GM04504 (cell line): ENCODE data around the gene ABCA7.

ENCODE experiments used
- DNase-seq: peaks from one replicate; pipeline ENCODE4 v3.0.0-alpha.2; 2012; ENCODE audit warnings: low read depth

Gene ABCA7

DNA sequence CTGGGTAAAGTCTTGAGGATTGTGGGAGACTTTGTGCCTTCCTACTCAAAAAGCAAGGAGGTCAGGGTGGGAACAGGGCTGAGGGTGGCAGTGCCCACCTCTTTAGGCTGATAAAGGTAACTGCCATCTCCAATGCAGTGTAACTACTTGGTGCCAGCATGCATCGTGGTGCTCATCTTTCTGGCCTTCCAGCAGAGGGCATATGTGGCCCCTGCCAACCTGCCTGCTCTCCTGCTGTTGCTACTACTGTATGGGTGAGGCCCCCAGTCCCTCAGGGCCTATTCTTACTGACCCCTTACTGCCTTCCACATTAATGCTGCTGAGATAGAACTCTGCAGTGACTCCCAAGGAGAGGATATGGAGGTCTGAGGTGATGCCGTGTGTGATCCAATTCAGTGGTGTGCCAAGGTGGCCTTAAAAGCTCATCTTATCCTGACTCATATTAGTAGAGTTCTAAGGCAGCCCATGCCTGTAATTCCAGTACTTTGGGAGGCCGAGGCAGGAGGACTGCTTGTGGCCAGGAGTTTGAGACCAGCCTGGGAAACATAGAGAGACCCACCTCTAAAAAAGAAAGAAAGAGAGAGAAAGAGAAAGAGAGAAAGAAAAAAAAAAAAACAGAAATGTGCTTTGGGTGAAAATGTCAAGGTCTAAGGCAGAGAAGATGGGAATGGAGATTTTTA is 17.4 kb downstream of the ABCA7 start:
- DNase-seq, result no peak

DNA sequence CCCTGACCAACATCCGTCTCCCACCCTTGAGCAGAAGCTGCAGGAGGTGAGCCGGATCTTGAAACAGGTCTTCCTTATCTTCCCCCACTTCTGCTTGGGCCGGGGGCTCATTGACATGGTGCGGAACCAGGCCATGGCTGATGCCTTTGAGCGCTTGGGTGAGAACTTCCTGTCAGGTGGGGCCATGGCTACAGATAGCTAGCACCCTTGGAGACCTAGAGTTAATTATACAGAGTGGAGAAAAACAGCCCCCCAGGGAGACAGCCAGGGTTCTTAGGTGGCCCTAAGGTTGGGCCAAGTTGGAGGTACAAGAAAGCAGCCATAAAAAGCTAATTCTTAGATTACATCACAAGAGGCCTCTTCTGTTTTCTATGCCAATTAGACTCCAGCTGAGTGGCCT is 18.2 kb downstream of the ABCA7 start:
- no peak for DNase-seq

GRCh38 chr19:1060689-1061088 is 20.8 kb downstream of the ABCA7 start:
- no peak for DNase-seq

DNA sequence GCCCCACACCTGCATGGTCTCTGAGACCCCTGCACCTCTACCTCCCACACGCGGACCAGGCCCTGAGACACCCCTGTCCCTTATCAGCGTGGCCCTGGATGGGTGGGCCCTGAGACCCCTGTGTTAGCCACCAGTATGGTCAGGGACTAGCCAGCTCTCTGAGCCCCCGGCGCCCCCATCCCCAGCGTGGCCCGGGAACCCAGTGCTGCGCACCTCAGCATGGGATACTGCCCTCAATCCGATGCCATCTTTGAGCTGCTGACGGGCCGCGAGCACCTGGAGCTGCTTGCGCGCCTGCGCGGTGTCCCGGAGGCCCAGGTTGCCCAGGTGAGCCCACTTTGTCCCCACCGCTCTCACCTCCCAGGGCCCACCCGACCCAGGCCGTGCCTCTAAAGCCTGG is 22.1 kb downstream of the ABCA7 start:
- no peak for DNase-seq

DNA sequence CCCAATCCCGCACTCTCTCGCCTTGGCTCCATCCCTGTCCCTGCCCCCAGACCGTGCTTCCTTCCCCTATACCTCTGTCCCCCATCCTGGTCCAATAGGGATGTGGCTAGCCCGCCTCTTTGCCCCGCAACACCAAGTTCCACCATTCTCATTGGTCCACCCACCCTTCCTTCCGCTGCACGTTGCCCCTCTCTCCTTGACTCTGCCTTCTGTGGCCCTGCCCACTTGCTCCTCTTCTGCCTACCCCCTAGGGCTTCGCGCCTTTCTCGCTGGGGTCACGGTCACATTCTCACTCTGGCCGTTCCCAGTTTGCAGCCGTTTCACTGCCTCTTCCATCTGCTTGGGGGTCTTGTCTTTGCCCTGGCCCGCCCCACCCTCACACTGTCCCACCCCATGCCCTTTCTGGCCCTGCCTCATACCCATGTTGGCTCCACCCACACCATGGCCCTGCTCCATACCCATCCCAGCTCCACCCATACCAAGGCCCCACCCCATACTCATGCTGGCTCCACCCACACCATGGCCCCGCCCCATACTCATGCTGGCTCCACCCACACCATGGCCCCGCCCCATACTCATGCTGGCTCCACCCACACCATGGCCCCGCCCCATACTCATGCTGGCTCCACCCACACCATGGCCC is 22.6 kb downstream of the ABCA7 start:
- no peak for DNase-seq

DNA sequence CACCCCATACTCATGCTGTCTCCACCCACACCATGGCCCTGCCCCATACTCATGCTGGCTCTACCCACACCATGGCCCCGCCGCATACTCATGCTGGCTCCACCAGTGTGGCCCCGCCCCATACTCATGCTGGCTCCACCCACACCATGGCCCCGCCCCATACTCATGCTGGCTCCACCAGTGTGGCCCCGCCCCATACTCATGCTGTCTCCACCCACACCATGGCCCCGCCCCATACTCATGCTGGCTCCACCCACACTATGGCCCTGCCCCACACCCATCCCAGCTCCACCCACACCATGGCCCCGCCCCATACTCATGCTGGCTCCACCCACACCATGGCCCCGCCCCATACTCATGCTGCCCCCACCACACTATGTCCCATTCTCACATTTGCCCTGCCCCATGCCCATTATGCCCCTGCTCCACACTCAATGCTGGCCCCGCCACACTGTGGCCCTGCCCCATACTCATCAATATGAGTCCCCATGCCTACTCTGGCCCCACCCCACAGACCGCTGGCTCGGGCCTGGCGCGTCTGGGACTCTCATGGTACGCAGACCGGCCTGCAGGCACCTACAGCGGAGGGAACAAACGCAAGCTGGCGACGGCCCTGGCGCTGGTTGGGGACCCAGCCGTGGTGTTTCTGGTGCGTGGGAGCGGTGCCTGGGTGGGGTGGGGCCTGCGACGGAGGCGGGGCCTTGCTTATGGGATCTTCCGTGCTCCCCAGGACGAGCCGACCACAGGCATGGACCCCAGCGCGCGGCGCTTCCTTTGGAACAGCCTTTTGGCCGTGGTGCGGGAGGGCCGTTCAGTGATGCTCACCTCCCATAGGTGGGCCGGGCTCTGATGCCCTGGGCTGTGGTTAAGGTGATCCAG is 23.4 kb downstream of the ABCA7 start:
- no peak for DNase-seq

GRCh38 chr19:1063909-1064660 is 24.2 kb downstream of the ABCA7 start:
- DNase-seq, result no peak

GRCh38 chr19:1064661-1065605 is 25.0 kb downstream of the ABCA7 start:
- peak; percentile 32 for DNase-seq

GRCh38 chr19:1065606-1066109 is 25.8 kb downstream of the ABCA7 start:
- no peak for DNase-seq

DNA sequence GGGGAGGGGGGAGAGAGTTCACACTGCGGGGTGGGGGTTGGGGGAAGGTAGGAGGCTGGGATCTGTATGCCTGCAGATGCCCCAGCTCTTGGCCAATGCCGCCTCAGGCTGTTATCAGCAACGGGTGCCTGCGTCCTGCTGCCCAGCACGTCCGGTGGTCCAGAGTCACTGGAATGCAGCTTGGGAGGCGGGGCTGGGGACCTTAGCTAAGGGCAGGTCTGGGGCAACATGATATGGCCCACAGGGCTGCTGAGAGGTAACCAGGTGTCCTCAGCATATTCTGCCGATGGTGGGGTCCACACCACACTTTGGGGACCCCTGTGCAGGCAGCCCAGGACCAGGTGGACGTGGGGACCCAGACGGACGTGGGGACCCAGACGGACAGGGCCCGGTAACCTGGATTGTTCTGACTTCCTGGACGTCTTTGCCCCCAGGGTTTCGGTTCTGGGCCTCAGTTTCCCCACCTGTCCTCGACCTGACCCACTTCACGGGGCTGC is 26.4 kb downstream of the ABCA7 start:
- DNase-seq, result no peak

- no peak for DNase-seq
Measured at GRCh38 chr19:1066748-1067340, 26.9 kb downstream of the ABCA7 start, which contains the start of gene ARHGAP45. Gene ARHGAP45 (plus strand): TSS chr19:1067167. CDS start chr19:1067406, 239 bp downstream.

GRCh38 chr19:1067341-1067957 is 27.5 kb downstream of the ABCA7 start:
- DNase-seq, result no peak

GRCh38 chr19:1068009-1069001 is 28.4 kb downstream of the ABCA7 start:
- no peak for DNase-seq

DNA sequence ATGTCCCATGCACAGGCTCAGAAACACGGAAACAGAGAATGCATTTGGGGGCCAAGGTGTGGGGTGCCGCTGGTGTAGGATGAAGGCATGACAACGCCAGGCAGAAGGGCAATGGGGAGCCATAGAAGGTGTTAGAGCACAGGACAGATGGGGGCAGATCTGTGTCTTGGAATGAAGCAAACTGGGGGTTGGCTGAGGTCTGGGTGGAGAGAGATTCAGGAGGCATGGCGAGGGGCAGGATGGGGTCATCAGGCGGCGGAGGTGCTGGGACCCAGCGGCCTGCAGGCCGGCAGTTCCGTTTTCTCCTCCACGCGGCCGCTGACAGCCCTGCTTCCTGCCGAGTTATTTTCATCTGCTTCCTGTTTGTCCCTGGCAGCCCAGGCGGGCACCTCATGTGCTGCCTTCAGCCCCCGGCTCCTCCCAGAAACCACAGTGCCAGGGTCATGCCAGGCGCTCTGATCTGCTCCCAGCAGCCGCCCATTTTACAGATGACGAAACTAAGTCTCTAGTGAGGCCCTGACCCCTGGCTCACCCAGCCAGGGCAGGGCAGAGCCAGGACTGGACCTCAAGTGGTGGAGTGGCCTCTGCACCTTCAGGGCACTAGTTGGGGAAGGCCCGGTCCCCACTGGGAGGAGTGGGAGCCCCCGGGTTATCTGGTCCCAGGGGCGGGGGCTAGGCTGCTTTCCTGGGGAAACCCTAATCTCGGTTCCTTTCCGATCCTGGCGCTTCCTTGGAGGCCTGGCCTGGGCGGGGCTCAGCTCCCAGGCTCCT is 29.3 kb downstream of the ABCA7 start:
- no peak for DNase-seq

GRCh38 chr19:1070576-1070930 is 30.6 kb downstream of the ABCA7 start:
- no peak for DNase-seq

- no peak for DNase-seq
Measured at GRCh38 chr19:1070931-1071791, 31.3 kb downstream of the ABCA7 start.
